Pancreas (tissue), 10 donors: ENCODE data around the gene ANXA3. TPM values are rescaled to one million over a fixed set of nuclear protein-coding genes. Genes with fewer than 3 reads are reported as not detected.

Experiments
- ATAC-seq, 4 donors: fragments of 200-7000 bp; cut with Tn5 transposase; one replicate each; pipeline versions ENCODE4 v1.8.0 to v1.9.1; 2020; ENCODE audit warnings: mild to moderate bottlenecking in 4 of 4, moderate library complexity in 4 of 4
- DNase-seq, 6 donors: peaks; one replicate each; pipeline ENCODE4 v3.0.0-alpha.2; 2020
- FAIRE-seq: peaks from 2 replicates; lab custom pipeline; 2012; peaks lifted over from hg19 to GRCh38; lab: Jason Lieb, UNC
- H3K27ac ChIP-seq, 4 donors: fragments of 200-600 bp; sonication (generic); 1 replicate in 3 of 4; 2 replicates in 1 of 4; pipeline versions ENCODE4 v1.5.0 to v1.8.0; 2020
- H3K27me3 ChIP-seq, 4 donors: fragments of 200-600 bp; one replicate each; pipeline ENCODE4 v1.8.0; 2021
- H3K36me3 ChIP-seq, 3 donors: fragments of 200-600 bp; sonication (generic) in 1 of 3; one replicate each; pipeline versions ENCODE4 v1.5.0 to v1.8.0; 2020 to 2021
- H3K4me1 ChIP-seq, 3 donors: fragments of 200-600 bp; one replicate each; pipeline ENCODE4 v1.8.0; 2021
- H3K4me3 ChIP-seq, 4 donors: fragments of 200-600 bp; sonication (generic) in 2 of 4; one replicate each; pipeline versions ENCODE4 v1.5.0 to v1.8.0; 2020 to 2021
- H3K9me3 ChIP-seq, 4 donors: fragments of 200-600 bp; one replicate each; pipeline ENCODE4 v1.8.0; 2021
- WGBS, 2 donors: extraction: QIAGEN DNeasy Blood & Tissue Kit; methylation state at CpG; one replicate each; pipeline ENCODE4 v1.1.7; 2013; 5-methylcytosine and 5-hydroxymethylcytosine counted together
- intact Hi-C, 3 donors: fragments of 100-400 bp; cut with DNase I; formaldehyde crosslinking; loops; one replicate each; pipeline versions ENCODE4 v1.11.1 to v1.14.2; 2022
- polyA plus RNA-seq, 2 donors: library from polyadenylated mRNA; stranded (reverse); fragments of 200-250 nt; gene quantifications; one replicate each; pipeline ENCODE4 v1.2.3, GENCODE V29; 2013
- total RNA-seq, 6 donors: library from RNA; stranded (reverse); fragmentation: NEBNext Ultra II Directional in 4 of 6; extraction: Animal tissue kit (Norgen Biotek cat#: 25700) in 4 of 6; gene quantifications; one replicate each; pipeline versions ENCODE4 v1.2.1 to v1.2.4, GENCODE V29; 2021 to 2023
- TF ChIP-seq, protein P1 (sequence below), 4 donors: fragments of 200-600 bp; sonication (generic) in 3 of 4; IDR thresholded peaks; one replicate each; pipeline versions ENCODE4 v1.5.0 to v1.8.0; 2021; ENCODE audit warnings: antibody characterized with exemption in 4 of 4
- donor health status: healthy with polysubstance abuse.
- donor health status: DM: no; HTN: no; CAD: no; lungs with moderate emphysema.
- donor health status: DM: no; HTN: no; CAD: no.
- donor health status: control.
- donor health status: control.
- donor health status: Bipolar disorder and iron deficiency.
- donor health status: DM: yes; HTN: yes; CAD: no.
- donor health status: DM: no; HTN: no; CAD: no.
- donor health status: DM: no; HTN: no; CAD: no.
- donor health status: DM: yes; HTN: yes; CAD: no.

ANXA3 gene
- total and polyA plus RNA-seq, 8 donors = 18.7 to 64.8 (median 29.6) TPM

DNA sequence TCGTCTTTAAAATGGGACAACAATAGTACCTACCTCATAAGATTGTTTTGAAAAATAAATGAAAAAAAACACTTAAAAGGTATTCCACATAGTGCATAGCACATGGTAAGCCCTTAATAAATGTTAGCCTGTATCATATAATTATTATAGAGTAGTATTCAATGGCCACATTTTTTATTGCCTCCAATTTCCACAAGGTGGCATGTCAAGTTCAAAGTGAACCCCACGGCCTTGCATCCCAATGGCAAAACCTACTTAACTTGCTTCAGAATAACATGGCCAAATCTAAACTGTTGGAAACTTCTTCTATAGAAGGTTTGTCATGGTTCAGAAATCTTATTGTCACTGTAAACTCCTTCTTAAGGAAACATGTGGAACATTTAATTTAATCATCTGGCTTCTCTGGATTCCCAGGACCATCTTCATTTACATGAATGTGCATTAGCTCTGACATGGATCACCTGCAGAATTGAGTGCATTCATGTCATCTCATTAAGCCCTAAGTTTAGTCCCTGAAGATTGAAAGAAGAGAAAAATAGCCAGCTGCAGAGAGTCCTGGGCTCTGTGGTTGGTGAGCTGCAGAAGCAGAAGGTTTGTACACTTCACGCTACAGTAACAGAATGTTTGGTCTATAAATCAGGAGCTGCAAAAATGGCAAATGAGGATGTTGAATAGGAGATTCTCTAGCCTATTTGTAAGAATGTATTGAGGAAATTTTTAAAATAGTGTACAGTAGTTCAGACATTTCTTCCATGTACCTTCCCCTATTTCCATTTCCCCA, 61.0 kb downstream of the ANXA3 start:
- Histone ChIP-seq H3K27me3 (no peaks in the 10 kb centered on the region), H3K4me3 (no peak overlapping the region), H3K27ac (no peak overlapping the region), H3K36me3 (no peaks in the 10 kb centered on the region), H3K9me3 (no peaks in the 10 kb centered on the region), H3K4me1 (peaks cover 0 to 3% (median 0%) of the 10 kb centered on the region in 3 donors)
- intact Hi-C loops = loop anchor here in 1 of 3 donors (5.0 kb wide), 1 partner anchor 255 kb away; no protein-coding TSS in a partner anchor
- TF ChIP-seq, protein P1, sequence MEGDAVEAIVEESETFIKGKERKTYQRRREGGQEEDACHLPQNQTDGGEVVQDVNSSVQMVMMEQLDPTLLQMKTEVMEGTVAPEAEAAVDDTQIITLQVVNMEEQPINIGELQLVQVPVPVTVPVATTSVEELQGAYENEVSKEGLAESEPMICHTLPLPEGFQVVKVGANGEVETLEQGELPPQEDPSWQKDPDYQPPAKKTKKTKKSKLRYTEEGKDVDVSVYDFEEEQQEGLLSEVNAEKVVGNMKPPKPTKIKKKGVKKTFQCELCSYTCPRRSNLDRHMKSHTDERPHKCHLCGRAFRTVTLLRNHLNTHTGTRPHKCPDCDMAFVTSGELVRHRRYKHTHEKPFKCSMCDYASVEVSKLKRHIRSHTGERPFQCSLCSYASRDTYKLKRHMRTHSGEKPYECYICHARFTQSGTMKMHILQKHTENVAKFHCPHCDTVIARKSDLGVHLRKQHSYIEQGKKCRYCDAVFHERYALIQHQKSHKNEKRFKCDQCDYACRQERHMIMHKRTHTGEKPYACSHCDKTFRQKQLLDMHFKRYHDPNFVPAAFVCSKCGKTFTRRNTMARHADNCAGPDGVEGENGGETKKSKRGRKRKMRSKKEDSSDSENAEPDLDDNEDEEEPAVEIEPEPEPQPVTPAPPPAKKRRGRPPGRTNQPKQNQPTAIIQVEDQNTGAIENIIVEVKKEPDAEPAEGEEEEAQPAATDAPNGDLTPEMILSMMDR (IDR thresholded peaks at IDR 0.05) = peak; percentile 15 to 55 (median 44)
- FAIRE-seq (peak; percentile 76), ATAC-seq (peak; percentile 64 to 90 (median 86)), DNase-seq (peak in 1 of 6 donors; percentile 25)
- WGBS, 2 donors = 55 to 59% methylated on average over 3 of the region's 3 CpGs

DNA sequence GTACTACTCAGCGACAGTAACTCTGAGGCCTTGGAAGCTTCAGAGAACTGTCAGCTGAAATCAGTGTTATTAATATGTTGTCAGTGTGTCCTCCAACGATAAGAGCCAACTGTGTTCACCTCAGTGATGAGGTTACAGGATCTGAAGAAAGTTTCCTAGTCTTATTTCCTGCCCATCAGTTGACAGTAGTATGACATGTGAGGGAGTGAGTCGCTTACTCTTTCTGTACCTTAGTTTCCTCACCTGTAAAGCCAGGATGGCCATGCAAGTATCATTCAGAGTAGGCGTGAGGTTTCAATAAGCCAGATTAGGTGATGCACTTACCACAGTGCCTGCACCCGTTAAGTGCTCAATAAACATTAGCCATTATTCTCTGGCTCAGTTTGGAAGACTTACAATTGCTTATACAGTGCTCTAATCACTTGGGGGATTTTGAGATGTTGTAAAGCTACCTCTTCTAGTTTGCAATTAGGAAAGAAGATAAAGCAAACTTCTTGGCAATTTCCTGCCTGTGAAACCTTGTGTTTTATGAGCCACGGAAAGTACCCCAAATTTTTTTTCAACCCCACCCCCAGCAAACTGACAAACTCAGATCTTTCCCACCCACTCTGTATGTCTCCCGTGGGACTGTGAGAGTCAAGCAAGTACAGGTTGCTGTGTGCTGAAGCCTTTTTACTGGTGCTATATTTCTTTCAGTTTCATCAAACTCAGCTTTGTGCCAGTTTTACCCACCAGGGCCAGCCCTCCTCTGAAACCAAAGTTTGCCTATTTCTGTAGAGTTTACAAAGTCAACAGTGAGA, 62.2 kb downstream of the ANXA3 start:
- TF ChIP-seq, protein P1 (IDR thresholded peaks at IDR 0.05) = no peak
- intact Hi-C loops = loop anchor here in 1 of 3 donors (5.0 kb wide), 1 partner anchor 254 kb away; no protein-coding TSS in a partner anchor
- no peak overlapping the region for H3K4me3 ChIP-seq
- peaks cover 0 to 3% (median 0%) of the 10 kb centered on the region in 3 donors for H3K4me1 ChIP-seq
- H3K27ac ChIP-seq = no peak overlapping the region
- no peak for FAIRE-seq
- H3K9me3 ChIP-seq = no peaks in the 10 kb centered on the region
- H3K27me3 ChIP-seq = no peaks in the 10 kb centered on the region
- 71 to 72% methylated on average over 7 of the region's 7 CpGs for WGBS, 2 donors
- no peak for DNase-seq
- no peaks in the 10 kb centered on the region for H3K36me3 ChIP-seq
- no peak for ATAC-seq

DNA sequence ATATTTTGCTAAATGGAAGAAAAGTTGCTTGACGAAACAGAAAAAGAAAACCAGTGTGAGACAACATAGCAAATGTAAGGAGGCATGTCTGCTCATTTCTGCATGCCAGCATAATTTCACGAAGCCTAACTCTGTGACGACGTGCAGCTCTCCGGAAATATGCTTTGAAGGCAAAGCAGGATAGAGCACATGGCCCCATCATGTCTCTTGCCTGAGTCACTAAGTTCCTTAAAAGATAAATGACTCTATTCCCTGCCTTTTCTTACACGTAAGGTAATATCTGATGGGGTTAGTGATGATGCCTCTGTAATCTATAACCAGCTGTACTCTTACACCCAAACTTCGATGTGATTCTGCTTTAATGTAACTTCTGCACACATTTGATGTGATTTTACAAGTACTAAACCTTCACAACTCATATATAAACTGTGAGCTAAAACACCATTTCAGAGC, 64.5 kb downstream of the ANXA3 start:
- H3K27me3 ChIP-seq = no peaks in the 10 kb centered on the region
- DNase-seq = no peak
- H3K36me3 ChIP-seq = no peaks in the 10 kb centered on the region
- peak in 1 of 4 donors; percentile 29 for ATAC-seq
- H3K27ac ChIP-seq = no peak overlapping the region
- intact Hi-C loops = no loop called here
- TF ChIP-seq, protein P1 (IDR thresholded peaks at IDR 0.05) = no peak
- FAIRE-seq = no peak
- no peak overlapping the region for H3K4me3 ChIP-seq
- H3K4me1 ChIP-seq = peaks cover 0 to 3% (median 0%) of the 10 kb centered on the region in 3 donors
- no peaks in the 10 kb centered on the region for H3K9me3 ChIP-seq
- 79 to 85% methylated on average over 7 of the region's 7 CpGs for WGBS, 2 donors

DNA sequence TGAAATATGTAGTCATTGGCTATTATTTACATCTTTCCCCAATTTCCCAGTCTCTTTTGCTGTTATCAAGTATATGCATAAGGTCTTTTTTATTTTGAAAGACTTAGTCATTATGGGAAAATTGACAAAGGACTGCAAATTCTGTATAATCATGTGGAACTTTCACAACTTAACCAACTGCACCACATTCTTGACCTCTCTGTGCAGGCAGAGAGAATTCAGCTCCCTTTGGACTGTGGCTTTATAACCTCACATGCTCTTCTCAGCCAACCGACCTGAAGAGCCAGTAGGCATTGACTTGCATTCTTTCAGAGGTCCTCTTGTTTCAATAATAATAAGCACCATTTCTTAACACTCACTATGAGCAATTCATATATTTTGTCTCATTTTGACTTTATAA, 66.9 kb downstream of the ANXA3 start:
- intact Hi-C loops = no loop called here
- Histone ChIP-seq H3K27me3 (no peaks in the 10 kb centered on the region), H3K9me3 (no peaks in the 10 kb centered on the region), H3K27ac (no peak overlapping the region), H3K4me3 (no peak overlapping the region), H3K4me1 (no peaks in the 10 kb centered on the region), H3K36me3 (no peaks in the 10 kb centered on the region)
- FAIRE-seq (no peak), ATAC-seq (no peak), DNase-seq (no peak)
- TF ChIP-seq, protein P1 (IDR thresholded peaks at IDR 0.05) = no peak
- WGBS, 2 donors = 74 to 86% methylated on average over 1 of the region's 1 CpG
